K562 (cell line): Measurements from ENCODE around the gene GUK1. TPM values are rescaled to one million over a fixed set of nuclear protein-coding genes. Genes with fewer than 3 reads are reported as not detected.

ENCODE experiments used
- ATAC-seq: fragments of 200-7000 bp; cut with Tn5 transposase; 3 replicates; pipeline ENCODE4 v1.9.1; 2020; ENCODE audit warnings: moderate library complexity
- BruUV-seq: library from RNA; stranded (reverse); fragments of 400-500 nt; replicated peaks from 2 replicates; lab custom pipeline; 2021; lab: Mats Ljungman, UMichigan
- CTCF ChIA-PET: fragments of 300-600 bp; formaldehyde crosslinking; extraction: SDS; loops from one replicate; lab custom pipeline; 2021; ENCODE audit warnings: low intra/inter-chr PET ratio; lab: Yijun Ruan, JAX
- POLR2A ChIA-PET: fragments of 300-600, 350-650 bp; sonication (Branson Sonifier 250); formaldehyde crosslinking; extraction: SDS; loops from one replicate; lab custom pipeline; 2021; ENCODE audit warnings: antibody characterized with exemption, inconsistent platforms; lab: Yijun Ruan, JAX
- DNase-seq, 4 experiments: peaks; one replicate each; pipeline versions ENCODE4 v3.0.0 to v3.0.0-alpha.2; 2011 to 2018; ENCODE audit warnings: low spot score in 3 of 4, mixed read lengths in 3 of 4; ENCODE audit errors: extremely low read depth in 1 of 4
- FAIRE-seq: peaks from 2 replicates; lab custom pipeline; 2011; peaks lifted over from hg19 to GRCh38; lab: Jason Lieb, UNC
- H2AFZ ChIP-seq: 2 replicates; pipeline ENCODE4 v1.6.0; 2011; ENCODE audit warnings: low read depth, low read length, control low read depth, inconsistent platforms
- H3K27ac ChIP-seq: fragments of 200-600 bp; 3 replicates; pipeline ENCODE4 v1.8.0; 2011; ENCODE audit warnings: low read depth, mild to moderate bottlenecking, control low read depth, inconsistent platforms, low read length, moderate library complexity, mixed read lengths; ENCODE audit errors: extremely low read depth
- H3K27me3 ChIP-seq, 2 experiments: fragments of 300-600 bp in 1 of 2; 2 replicates in 1 of 2; 3 replicates in 1 of 2; pipeline versions ENCODE4 v1.6.0 to v1.8.0; 2011; ENCODE audit warnings: inconsistent platforms in 2 of 2, low read length in 2 of 2, mild to moderate bottlenecking in 1 of 2, mixed read lengths in 1 of 2, moderate library complexity in 1 of 2; ENCODE audit not compliant: control insufficient read depth in 2 of 2, insufficient read depth in 2 of 2
- H3K36me3 ChIP-seq: fragments of 300-600 bp; 3 replicates; pipeline ENCODE4 v1.8.0; 2011; ENCODE audit warnings: mild to moderate bottlenecking, low read length, inconsistent platforms; ENCODE audit not compliant: control insufficient read depth, insufficient read depth
- H3K4me1 ChIP-seq, 2 experiments: fragments of 200-600 bp in 1 of 2; replicated peaks in 1 of 2; 2 replicates in 1 of 2; 3 replicates in 1 of 2; pipeline versions ENCODE4 v1.5.1 to v1.8.0; 2011; ENCODE audit warnings: inconsistent platforms in 2 of 2, low read length in 2 of 2, mild to moderate bottlenecking in 1 of 2, mixed read lengths in 1 of 2, moderate library complexity in 1 of 2; ENCODE audit not compliant: control insufficient read depth in 2 of 2, insufficient read depth in 2 of 2
- H3K4me2 ChIP-seq: 2 replicates; pipeline ENCODE4 v1.6.1; 2011; ENCODE audit warnings: low read length, control low read depth, inconsistent platforms, mixed read lengths; ENCODE audit not compliant: insufficient read depth
- H3K4me3 ChIP-seq: fragments of 200-600 bp; sonication (generic), shearing (Covaris generic); 2 replicates; pipeline ENCODE4 v1.5.1; 2016; ENCODE audit warnings: control low read depth, inconsistent platforms
- H3K79me2 ChIP-seq: fragments of 200-600 bp; 3 replicates; pipeline ENCODE4 v1.8.0; 2011; ENCODE audit warnings: low read length, inconsistent platforms; ENCODE audit not compliant: control insufficient read depth, insufficient read depth
- H3K9ac ChIP-seq, 2 experiments: 2 replicates each; pipeline versions ENCODE4 v1.6.0 to v1.6.1; 2011; ENCODE audit warnings: low read depth in 2 of 2, low read length in 2 of 2, control low read depth in 1 of 2, inconsistent platforms in 1 of 2, mild to moderate bottlenecking in 1 of 2, mixed read lengths in 1 of 2; ENCODE audit not compliant: insufficient read depth in 1 of 2
- H3K9me1 ChIP-seq: one replicate; pipeline ENCODE4 v1.6.0; 2011; ENCODE audit warnings: inconsistent platforms, mild to moderate bottlenecking, low read length, moderate library complexity; ENCODE audit not compliant: control insufficient read depth, insufficient read depth
- H3K9me3 ChIP-seq: replicated peaks from 2 replicates; pipeline ENCODE4 v1.5.1; 2011; ENCODE audit warnings: low read depth, low read length, inconsistent platforms; ENCODE audit not compliant: control insufficient read depth, insufficient read depth
- H4K20me1 ChIP-seq: replicated peaks from 2 replicates; pipeline ENCODE4 v1.6.1; 2011; ENCODE audit warnings: low read length, inconsistent platforms, mixed read lengths; ENCODE audit not compliant: control insufficient read depth, insufficient read depth
- BCL6 ChIP-seq: fragments of 250-450 bp; sonication (Bioruptor Pico); IDR thresholded peaks from 2 replicates; pipeline ENCODE4 v1.4.0; 2020
- ESRRB ChIP-seq: fragments of 250-450 bp; sonication (Bioruptor Pico); IDR thresholded peaks from 2 replicates; pipeline ENCODE4 v1.5.0; 2020; ENCODE audit warnings: mild to moderate bottlenecking, moderate library complexity, borderline replicate concordance
- NBN ChIP-seq: fragments of 450-650 bp; IDR thresholded peaks from 2 replicates; pipeline ENCODE4 v1.6.1; 2016; ENCODE audit warnings: low read depth, mild to moderate bottlenecking
- NONO ChIP-seq, 2 experiments: fragments of 200-400 bp in 1 of 2; fragments of 450-650 bp in 1 of 2; formaldehyde crosslinking in 1 of 2; IDR thresholded peaks; 2 replicates each; pipeline ENCODE4 v1.6.1; 2017; ENCODE audit warnings: low read depth in 2 of 2, mild to moderate bottlenecking in 2 of 2, moderate library complexity in 2 of 2, low read length in 1 of 2
- NR1H2 ChIP-seq: sonication (generic); formaldehyde crosslinking; IDR thresholded peaks from 2 replicates; pipeline ENCODE4 v1.4.0; 2020; ENCODE audit warnings: mild to moderate bottlenecking, missing genetic modification reagents
- WGBS: fragments of 100-300 bp; shearing (Covaris generic); methylation state at CpG from one replicate; pipeline ENCODE4 v1.1.6; 2016; ENCODE audit warnings: low coverage, mixed read lengths; ENCODE audit not compliant: insufficient coverage; ENCODE audit errors: missing lambda C conversion rate; 5-methylcytosine and 5-hydroxymethylcytosine counted together
- in situ Hi-C: fragments of 300-500 bp; cut with MboI; formaldehyde crosslinking; loops from 4 replicates; pipeline ENCODE4 v1.15.0; 2018; ENCODE audit warnings: inconsistent platforms, mixed read lengths
- intact Hi-C: fragments of 100-400 bp; cut with micrococcal nuclease; formaldehyde crosslinking; loops from 2 replicates; pipeline ENCODE4 v1.14.2; 2022
- polyA plus RNA-seq, 8 experiments: library from polyadenylated mRNA; depleted of rRNA in 4 of 8; stranded (reverse) in 5 of 8; unstranded in 3 of 8; fragments of >200 nt; fragmentation: Nextera tagmentation in 2 of 8; fragmentation: Illumina TruSeq in 1 of 8; extraction: Ambion mirVana in 2 of 8; extraction: Trizol in 1 of 8; gene quantifications; 2 replicates each; pipeline versions ENCODE4 v1.2.1 to v1.2.3, GENCODE V29; 2011 to 2014; ENCODE audit warnings: inconsistent platforms in 1 of 8, missing spikeins in 1 of 8
- total RNA-seq, 7 experiments: library from RNA; depleted of rRNA in 6 of 7; stranded (reverse); fragments of >200 nt in 6 of 7; fragmentation: Illumina TruSeq in 2 of 7; extraction: Trizol in 2 of 7; gene quantifications; 2 replicates each; pipeline versions ENCODE4 v1.2.1 to v1.2.3, GENCODE V29; 2011 to 2021; ENCODE audit warnings: low replicate concordance in 1 of 7
- TF ChIP-seq, protein P1 (sequence below): fragments of 250-450 bp; sonication (Bioruptor Pico); IDR thresholded peaks from 2 replicates; pipeline ENCODE4 v1.9.0; 2021; ENCODE audit warnings: mild to moderate bottlenecking, inconsistent platforms
- TF ChIP-seq, protein P2 (sequence below): fragments of 450-650 bp; IDR thresholded peaks from 2 replicates; pipeline ENCODE4 v1.6.1; 2018; ENCODE audit not compliant: partially characterized antibody

The GUK1 gene
- total and polyA plus RNA-seq, 9 of the 15 experiments (the other 6 are each of a cell fraction or from before 2014, with no cell fraction given): 7.0 to 331 (median 132) TPM

DNA sequence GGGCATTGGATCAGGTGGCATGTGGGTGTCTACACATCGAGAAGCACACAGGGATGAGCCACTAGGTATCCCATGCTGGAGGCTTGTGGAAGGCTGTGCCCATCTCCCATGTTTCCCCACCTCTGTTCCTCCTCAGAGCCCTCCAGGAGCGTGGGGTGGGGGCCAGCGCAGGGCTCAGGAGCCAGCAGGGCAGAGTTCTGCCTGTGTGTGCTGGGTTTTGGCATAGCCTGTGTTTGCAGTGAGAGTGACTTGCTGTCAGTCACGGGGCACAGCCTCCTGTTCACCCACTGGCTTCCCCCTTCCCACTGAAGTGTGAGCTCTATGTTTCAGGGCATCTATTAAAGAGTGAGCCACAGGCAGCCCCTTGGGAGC, 35.9 kb downstream of the GUK1 start (continued):
- TF ChIP-seq, protein P1, sequence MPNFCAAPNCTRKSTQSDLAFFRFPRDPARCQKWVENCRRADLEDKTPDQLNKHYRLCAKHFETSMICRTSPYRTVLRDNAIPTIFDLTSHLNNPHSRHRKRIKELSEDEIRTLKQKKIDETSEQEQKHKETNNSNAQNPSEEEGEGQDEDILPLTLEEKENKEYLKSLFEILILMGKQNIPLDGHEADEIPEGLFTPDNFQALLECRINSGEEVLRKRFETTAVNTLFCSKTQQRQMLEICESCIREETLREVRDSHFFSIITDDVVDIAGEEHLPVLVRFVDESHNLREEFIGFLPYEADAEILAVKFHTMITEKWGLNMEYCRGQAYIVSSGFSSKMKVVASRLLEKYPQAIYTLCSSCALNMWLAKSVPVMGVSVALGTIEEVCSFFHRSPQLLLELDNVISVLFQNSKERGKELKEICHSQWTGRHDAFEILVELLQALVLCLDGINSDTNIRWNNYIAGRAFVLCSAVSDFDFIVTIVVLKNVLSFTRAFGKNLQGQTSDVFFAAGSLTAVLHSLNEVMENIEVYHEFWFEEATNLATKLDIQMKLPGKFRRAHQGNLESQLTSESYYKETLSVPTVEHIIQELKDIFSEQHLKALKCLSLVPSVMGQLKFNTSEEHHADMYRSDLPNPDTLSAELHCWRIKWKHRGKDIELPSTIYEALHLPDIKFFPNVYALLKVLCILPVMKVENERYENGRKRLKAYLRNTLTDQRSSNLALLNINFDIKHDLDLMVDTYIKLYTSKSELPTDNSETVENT (CRISPR knock-in tag): no peak
- no peak for TF ChIP-seq NR1H2 (CRISPR knock-in tag)
- TF ChIP-seq, all 486 proteins: peak for 0

DNA sequence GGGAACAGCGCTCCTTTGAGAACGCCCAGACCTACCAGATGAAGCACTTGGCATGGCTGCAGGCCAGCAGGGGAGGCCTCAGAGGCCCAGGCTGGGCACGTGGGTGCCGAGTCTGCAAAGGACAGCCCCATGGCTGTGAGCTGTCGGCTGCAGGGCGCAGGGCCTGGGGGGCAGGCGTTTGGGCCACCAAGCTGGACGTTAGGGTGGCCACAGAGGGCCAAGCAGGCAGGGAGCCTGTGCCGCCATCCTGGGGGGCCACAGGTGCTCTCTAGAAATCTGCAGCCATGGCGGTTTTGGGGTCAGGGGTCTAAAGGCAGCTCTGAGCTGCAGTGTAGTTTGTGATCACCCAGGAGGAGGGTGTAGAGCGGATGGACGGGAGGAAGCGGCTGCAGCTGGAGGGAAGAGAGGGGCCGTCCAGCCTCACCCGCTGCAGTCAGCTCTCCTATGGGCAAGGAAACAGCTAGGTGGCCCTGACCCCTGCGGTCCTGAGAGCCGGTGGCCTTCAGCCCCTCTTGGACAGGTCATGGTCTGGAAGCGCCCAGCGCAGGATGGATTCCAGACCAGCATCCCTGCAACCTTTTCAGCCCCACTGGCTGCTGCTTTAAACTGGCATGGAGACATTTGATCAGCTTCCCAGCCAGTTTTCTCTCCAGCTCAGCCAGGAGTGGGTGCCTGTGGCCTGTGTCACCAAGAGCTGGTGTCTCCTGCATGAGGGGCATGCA, 36.5 kb downstream of the GUK1 start:
- no peak overlapping the region for H3K4me3 ChIP-seq
- FAIRE-seq (no peak), ATAC-seq (no peak), DNase-seq (no peak)
- H3K36me3 ChIP-seq: peaks cover 10% of the 10 kb centered on the region; the same call in 2 of the 3 replicates
- no peaks in the 10 kb centered on the region for H3K27me3 ChIP-seq
- no peaks in the 10 kb centered on the region for H3K9me3 ChIP-seq
- 77% methylated on average over 19 of the region's 19 CpGs for WGBS
- no peaks in the 10 kb centered on the region for H3K9me1 ChIP-seq
- H3K4me2 ChIP-seq: no peak overlapping the region
- ChIA-PET POLR2A (interaction anchor here (0.6 to 3.7 kb wide), 7 partner anchors 11 to 1758 kb away, joined by 3 to 32 read pairs (median 3); partner anchors contain the start of gene IBA57), CTCF (no interaction called here)
- no TSS peak for BruUV-seq
- in situ Hi-C loops: no loop called here
- H3K27ac ChIP-seq: no peak overlapping the region
- H3K79me2 ChIP-seq: peaks cover 4% of the 10 kb centered on the region; the same call in 1 of the 3 replicates
- no peak overlapping the region; a peak in 1 of 4 replicates for H3K9ac ChIP-seq
- H2AFZ ChIP-seq: no peak overlapping the region
- peaks cover 9% of the 10 kb centered on the region for H4K20me1 ChIP-seq
- TF ChIP-seq NONO (IDR thresholded peaks at IDR 0.05; ENCODE audit: low read depth in 2 of 2, low read length in 1 of 2): no peak
- no peak for TF ChIP-seq BCL6 (CRISPR knock-in tag)
- no peak for TF ChIP-seq ESRRB (CRISPR knock-in tag)
- TF ChIP-seq, protein P2, sequence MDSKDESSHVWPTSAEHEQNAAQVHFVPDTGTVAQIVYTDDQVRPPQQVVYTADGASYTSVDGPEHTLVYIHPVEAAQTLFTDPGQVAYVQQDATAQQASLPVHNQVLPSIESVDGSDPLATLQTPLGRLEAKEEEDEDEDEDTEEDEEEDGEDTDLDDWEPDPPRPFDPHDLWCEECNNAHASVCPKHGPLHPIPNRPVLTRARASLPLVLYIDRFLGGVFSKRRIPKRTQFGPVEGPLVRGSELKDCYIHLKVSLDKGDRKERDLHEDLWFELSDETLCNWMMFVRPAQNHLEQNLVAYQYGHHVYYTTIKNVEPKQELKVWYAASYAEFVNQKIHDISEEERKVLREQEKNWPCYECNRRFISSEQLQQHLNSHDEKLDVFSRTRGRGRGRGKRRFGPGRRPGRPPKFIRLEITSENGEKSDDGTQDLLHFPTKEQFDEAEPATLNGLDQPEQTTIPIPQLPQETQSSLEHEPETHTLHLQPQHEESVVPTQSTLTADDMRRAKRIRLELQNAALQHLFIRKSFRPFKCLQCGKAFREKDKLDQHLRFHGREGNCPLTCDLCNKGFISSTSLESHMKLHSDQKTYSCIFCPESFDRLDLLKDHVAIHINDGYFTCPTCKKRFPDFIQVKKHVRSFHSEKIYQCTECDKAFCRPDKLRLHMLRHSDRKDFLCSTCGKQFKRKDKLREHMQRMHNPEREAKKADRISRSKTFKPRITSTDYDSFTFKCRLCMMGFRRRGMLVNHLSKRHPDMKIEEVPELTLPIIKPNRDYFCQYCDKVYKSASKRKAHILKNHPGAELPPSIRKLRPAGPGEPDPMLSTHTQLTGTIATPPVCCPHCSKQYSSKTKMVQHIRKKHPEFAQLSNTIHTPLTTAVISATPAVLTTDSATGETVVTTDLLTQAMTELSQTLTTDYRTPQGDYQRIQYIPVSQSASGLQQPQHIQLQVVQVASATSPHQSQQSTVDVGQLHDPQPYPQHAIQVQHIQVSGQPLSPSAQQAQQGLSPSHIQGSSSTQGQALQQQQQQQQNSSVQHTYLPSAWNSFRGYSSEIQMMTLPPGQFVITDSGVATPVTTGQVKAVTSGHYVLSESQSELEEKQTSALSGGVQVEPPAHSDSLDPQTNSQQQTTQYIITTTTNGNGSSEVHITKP: no peak
- TF ChIP-seq NBN: no peak
- TF ChIP-seq, all 486 proteins: peak for 0
- intact Hi-C loops: no loop called here
- peaks cover 25 to 59% of the 10 kb centered on the region in 2 experiments; a peak in 4 of 5 replicates for H3K4me1 ChIP-seq
